Middle frontal gyrus (tissue), 1 donor: ENCODE results near the gene CYBA.

Experiments used
- DNase-seq: peaks from one replicate; pipeline ENCODE4 v3.0.0-alpha.2; 2015; ENCODE audit warnings: low spot score; ENCODE audit errors: extremely low spot score

Gene CYBA

DNA sequence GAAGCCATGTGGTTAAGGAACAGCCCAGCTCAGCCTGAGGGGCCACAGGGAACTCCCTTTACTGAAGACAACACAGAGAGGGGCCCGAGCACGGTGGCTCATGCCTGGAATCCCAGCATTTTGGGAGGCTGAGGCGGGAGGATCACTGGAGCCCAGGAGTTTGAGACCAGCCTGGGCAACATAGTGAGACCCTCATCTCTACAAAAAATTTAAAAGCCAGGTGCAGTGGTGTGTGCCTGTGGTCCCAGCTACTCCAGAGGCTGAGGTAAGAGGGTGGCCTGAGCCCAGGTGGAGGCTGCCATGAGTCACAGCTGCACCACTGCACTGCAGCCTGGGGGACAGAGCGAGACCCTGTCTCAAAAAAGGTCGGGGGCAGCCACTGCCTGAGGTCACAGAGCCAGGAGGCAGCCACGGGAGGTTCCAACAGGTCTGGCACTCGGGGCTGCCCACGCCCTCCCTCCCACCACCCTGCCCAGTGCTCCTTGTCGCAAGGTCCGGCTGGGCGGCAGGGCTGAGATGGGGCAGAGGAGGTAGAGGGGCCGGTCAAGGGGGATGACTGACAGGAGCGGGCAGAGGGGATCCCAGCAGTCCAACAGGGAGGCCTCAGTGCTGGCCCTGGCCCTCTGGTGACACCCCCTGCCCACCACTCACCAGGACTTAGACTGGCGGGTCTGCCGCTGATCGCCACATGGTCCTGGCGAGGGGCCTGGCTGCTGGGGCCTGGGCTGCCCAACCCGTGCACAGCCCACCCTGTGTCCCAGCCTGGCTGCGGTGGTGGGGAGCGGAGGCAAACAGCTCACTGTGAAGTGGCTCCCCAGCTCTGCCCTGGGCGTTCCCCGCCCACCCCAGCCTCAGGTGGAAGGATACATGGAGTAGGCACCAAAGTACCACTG lies 3.4 kb downstream of the CYBA start:
- no peak for DNase-seq

DNA sequence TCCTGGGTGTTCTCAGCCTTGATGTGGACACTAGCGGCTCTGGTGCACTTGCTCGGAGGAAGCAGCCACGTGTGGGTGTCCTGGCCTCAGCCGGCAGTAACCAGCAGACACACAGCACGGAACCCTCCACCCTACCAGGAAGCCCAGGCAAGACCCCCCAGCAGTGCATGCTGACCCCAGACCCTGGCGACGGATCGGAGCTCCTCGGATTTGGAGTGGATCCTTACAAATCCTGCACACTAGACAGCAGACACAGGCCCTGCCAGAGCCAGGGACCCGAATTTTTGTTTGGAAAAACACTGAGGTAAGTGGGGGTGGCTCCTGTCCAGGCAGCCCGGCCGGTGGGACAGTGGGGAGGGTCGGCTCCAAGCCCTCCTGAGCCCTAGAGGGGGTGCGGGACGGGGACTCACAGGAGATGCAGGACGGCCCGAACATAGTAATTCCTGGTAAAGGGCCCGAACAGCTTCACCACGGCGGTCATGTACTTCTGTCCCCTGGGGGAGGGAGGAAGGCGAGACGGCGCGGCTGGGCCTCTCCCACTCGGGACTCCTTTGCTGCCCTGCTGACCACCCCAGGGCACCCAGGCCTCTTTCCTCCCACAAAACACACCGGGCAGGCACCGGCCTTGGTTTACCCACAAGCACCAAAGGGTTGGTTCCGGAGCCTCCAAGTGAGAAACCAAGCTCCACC lies 4.4 kb downstream of the CYBA start:
- DNase-seq = no peak

DNA sequence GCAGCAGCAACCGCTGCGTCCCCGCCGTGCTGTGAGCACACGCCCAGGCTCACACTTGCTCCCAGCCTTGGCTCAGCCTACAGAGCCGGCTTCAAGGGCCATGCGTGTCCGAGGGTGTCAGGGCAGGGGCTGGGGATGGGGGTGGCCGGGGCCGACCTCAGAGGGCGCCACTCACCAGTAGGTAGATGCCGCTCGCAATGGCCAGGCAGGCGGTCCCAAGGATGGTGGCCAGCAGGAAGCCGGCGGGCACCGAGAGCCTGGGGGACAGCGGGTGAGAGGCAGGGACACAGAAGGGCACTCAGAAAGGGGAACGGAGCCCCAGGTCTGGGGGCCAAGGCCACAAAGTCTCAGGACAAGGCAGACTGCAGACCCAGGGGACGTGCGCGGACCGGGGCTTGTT lies 4.9 kb downstream of the CYBA start:
- no peak for DNase-seq

DNA sequence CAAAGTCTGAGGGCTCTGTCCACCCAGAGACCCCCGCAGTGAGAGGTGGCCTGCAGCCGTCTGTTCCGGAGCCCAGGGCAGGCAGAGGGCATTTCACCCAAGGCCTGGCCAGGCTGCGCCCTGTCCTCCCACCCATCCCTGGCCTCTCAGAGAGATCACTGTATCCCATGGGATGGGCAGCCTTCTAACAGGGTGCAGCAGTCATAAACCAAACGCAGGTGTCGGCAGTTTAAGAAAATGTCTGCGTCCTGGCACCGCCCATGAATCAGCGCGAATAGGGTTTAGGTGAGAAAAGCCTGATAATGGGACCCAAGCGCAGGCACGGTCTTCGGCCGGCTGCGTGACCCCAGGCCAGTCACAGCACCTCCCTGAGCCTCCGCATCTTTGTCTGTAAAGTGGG lies 5.4 kb downstream of the CYBA start:
- no peak for DNase-seq

DNA sequence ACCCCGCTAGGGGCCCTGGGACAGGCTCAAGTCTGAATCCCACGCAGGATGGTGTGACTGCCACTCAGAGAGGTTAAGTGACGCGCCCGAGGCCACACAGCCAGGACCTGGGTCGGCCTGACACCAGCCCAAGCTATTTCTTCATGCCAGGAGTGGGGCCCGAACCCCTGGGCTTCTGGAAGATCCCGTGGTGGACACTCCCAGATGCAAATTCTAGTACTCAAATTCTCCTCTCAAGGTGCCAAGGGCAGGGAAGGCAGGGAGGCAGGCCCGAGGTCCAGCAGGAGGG lies 7.3 kb downstream of the CYBA start:
- DNase-seq = no peak

DNA sequence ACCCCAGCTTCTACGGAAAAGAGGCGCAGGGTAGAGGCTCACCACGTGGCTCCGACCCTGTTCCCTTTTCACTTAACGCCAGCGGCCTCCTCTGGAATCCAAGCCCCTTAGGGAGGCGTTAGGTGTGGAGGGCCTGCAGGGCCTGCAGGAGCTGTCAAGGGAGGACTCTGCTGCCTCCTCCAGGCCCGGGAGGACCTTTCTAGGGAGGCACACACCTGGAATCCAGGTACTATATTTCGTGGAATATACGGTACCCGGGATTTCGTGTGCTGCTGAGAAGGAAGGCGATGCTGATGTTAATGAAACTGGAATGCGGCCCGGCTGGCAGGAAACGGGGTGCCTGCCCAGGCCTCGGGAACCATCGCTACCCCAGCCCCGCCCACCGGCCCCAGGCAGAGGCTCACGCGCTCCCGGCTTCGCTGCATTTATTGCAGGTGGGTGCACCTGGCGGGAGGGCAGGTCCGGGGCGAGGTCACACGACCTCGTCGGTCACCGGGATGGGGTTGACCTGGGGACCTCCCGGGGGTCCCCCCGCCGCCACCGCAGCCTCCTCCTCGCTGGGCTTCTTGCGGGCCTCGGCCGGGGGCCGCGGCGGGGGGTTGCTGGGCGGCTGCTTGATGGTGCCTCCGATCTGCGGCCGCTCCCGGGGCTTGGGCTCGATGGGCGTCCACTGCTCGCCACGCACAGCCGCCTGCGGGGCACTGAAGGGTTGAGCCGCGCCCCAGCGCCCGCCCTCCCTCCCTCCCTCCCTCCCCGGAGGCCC lies 7.8 kb downstream of the CYBA start:
- no peak for DNase-seq

DNA sequence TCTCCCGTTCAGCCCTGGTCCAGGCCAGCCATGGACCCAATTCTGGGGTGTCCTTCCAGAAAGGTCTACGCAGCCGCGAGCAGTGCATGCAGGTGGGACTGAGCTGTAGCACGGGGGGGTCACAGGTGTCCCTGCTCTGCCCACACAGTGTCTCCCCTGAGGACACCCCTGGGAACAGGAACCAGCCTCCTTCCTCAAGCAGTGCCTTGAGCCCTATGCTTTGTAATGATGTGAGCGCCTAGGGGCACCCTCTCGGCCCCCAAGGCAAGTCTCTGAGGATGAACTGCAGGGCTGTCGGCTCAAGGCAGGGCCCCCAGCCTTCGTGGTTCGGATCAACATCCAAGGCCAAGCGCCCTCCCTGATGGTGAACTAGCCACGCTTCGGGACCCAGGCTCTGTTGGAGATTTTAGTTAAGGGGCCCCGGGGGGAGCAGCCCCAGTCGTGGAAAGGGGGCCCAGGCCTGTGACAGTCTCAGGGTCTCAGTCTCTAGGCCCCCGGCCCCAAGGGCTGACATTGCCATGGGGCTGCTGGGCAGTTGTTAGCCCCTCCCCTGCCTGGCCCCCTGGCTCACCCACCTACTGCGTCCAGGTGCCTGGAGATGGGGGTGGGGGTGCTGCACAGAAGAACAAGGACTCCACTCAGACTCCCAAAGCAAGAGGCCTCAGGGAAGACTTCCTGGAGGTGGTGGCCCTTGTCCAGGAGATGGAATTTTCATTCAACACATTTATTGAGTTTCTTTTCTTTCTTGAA lies 10.2 kb downstream of the CYBA start:
- no peak for DNase-seq

DNA sequence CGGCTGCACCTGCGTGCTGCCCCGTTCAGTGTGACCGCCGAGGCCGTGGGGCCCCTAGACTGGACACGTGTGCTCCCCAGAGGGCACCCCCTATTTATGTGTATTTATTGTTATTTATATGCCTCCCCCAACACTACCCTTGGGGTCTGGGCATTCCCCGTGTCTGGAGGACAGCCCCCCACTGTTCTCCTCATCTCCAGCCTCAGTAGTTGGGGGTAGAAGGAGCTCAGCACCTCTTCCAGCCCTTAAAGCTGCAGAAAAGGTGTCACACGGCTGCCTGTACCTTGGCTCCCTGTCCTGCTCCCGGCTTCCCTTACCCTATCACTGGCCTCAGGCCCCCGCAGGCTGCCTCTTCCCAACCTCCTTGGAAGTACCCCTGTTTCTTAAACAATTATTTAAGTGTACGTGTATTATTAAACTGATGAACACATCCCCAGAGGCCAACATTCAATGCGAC lies 10.8 kb downstream of the CYBA start:
- no peak for DNase-seq

DNA sequence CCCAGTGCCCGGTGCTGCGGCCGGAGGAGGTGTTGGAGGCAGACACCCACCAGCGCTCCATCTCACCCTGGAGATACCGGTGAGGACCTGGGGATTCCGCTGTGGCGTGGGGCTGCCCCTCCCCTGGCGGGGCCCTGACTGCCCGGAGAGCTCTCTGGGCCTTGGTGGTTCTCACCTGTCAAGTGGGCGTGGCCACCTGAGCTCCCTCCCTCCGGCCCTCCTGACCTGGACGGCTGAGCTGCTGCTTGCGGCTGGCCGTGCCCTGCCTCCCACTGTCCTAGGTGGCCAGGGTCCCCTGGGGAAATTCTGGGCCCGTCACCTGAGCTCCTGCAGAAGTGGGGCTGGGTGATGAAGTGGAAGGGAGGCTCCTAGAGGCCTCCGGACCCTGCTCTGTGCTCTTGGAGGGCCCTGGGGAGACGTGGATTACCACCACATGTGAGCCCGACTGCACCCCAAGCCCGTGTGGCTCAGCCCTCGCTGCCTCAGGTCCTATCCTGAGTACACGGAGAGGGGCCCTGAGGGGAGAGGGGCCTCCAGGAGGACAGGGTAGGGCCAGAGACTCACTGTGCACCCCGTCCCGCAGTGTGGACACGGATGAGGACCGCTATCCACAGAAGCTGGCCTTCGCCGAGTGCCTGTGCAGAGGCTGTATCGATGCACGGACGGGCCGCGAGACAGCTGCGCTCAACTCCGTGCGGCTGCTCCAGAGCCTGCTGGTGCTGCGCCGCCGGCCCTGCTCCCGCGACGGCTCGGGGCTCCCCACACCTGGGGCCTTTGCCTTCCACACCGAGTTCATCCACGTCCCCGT lies 11.4 kb downstream of the CYBA start:
- no peak for DNase-seq

DNA sequence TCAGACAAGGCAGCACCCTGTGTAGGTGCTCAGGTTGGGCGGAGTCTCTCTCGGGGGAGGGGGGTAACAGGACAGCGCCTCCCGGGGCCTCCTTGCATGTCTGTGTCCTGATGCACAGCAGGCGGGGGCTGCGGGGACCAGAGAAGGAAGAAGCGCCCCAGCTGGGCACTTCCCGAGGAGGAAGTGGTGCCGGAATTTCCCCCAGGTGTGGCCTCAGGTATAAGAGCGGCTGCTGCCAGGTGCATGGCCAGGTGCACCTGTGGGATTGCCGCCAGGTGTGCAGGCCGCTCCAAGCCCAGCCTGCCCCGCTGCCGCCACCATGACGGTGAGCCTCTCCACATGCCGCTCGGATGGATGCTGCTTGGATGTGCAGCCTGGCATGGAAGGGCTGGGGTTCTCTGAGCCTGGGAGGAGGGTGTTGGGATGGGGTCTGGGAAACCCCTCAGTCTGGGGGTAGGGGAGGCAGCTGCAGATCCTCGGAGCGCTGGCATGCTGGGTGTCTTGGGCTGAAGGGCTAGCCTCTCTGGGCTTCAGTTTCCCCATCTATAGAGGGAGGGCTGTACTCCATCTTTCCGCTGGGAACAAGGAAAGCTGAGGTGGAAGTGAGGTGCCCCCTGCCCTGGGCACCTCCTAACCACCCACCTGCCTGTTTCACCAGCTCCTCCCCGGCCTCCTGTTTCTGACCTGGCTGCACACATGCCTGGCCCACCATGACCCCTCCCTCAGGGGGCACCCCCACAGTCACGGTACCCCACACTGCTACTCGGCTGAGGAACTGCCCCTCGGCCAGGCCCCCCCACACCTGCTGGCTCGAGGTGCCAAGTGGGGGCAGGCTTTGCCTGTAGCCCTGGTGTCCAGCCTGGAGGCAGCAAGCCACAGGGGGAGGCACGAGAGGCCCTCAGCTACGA lies 12.3 kb downstream of the CYBA start, which contains the start of gene IL17C:
IL17C (plus strand) TSS at position 250 of the 908 bp plus-strand sequence; CDS start at position 320, 70 bp downstream.
- DNase-seq = no peak

DNA sequence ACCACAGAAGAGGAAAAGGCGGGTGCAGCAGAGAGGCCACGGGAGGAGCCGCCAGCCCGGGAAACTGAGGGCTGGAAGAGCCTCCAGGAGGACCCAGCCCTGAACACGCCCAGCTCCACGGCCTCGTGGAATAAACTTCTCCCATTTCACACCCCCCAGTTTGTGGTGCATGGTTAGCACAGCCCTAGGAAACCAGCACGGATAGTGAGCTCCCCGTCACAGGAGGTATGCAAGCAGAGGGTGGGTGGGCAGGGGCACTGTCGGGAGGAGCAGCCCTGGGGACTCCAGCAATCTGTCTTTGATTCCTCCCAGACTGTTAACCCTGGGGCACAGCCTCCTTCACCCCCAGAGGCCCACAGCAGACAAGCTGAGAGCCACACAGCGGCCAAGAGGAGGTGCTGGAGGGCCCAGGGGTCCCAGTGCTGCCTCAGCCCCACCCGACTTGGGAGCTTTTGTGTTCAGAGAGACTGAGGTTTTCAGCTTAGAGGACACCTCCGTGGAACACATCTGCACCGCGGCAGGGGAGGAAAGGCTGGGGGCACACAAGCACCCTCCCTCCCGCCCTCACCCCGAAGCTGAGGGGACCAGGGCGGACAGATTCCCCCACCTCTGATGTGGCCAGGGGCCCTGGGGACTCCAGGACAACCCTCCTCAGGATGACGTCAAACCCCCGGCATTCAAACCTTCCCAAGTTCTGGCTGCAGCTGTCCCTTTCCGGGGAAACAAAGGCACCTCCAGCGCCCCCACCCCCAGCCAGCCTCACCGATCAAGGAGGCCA lies 14.2 kb downstream of the CYBA start:
- DNase-seq = no peak

DNA sequence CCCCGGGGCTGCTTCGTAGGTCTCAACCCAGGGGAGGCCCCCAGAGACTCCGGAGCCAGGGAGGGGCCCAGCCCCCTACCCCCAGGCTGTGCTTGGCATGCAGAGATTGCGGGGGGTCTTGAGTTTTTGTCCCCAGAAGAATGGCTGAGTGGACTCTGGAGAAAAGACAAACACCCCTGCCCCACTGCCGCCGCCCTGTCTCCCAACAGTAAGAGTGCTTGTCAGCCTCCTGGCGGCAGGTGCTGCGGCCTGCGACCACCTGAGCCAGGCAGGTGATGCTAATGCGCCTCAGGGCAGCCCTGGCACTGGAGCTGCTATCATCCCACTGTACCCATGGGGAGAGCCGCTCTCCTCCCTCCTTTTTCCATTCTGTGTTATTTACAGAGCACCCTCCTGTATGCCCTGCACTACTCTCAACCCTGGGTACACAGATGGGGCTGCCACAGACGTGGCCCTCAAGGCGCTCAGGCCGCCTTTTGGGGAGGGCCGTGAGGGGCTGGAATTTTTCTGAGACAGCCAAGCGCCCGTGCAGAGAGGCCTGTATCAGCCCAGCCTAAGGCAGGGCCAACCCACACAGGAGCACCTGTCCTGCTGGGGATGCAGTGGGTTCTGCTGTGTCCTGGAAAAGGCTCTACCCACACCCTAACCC lies 15.1 kb downstream of the CYBA start:
- DNase-seq = no peak

DNA sequence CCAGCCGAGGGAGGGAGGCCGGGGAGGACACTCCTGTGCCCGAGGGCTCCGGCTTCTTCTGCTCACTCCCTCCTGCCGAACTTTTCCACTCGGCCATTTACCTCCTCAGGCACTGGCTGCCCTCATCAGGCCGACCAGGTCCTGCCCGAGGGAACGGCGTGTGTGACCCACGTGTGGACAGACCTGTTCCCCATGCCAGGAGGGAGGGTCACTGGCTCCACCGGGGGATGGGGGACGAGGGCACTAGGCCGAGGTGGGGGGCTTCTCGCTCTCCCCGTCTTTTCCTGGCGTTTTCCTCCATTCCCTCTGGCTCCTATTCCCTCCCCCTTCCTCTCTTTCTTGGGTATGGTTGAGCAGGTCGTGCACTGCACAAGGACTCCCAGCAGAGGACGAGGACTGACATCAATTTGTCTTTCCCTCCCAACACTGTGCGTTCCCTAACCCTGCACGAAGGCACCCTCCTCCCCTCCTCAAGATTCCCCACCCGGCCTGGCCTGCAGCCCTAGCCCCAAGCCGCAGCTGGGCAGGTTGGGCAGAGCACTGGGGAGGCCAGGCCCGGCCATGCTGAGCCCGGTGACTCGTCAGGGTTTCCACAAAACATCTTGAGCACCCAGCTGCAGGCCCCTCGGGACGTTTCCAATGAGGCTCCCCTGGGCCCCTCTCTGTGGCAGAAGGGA lies 15.7 kb downstream of the CYBA start:
- no peak for DNase-seq

DNA sequence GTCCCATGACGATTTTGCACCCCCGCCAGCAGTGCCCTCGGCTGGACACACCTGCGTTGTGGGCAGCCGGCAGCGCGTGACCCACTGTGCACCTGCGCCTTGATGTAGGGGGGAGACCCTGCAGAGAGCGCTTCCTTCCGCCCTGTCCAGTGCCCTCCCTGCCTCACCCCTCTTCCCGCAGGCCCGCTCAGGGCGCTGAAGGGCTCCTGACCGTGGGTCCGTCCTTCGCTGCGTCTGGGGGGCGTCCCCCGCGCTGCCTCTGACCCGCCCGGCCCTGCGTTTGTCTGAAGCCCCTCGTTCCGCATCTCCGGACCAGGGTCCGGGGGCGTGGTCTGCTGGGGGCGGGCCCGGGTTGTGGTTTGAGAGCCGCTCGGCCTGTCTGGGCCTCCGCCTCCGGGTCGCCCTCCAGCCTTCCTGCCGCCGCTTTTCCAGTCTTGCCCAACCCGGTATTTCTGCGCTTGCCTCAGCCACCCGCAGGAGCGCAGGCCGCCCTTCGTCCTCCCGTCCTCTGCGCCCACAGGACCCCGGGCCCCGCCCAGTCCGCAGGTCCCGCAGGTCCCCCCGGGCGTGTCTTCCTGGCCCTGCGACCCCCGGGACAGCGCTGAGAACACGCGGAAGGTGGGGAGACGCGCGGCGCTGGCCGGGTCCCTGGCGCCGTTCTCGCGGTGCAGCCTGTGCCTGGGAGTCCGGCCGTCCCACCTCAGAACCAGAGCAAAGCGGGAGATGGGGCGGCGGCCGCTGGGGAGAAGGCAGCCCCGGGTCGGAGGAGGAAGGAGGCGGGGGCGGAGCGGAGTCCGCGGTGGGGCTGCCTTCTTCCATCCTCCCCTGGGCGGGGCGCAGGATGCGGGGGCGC lies 16.5 kb downstream of the CYBA start:
- no peak for DNase-seq

DNA sequence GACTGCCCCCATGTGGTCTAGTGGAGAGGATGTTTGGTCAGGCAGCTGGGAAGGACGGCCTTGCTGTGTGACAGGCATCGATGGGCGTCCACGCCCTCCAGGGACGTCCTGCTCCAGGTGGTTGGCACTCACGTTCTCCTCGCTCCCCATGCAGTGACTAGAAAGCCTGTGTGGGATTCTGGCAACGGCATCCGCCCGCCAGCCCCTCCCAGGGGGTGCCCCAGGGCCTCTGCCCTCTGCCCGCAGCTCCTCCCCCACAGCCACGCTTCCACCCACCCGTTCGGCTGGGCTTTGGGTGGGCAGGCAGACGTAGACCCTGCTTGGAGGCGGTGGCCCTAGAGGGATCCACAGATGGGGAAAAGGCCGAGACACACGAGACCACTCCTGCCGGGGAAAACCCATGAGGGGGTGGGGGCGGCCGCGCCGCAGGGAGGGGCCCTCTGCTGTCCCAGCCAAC lies 17.1 kb downstream of the CYBA start:
- no peak for DNase-seq

DNA sequence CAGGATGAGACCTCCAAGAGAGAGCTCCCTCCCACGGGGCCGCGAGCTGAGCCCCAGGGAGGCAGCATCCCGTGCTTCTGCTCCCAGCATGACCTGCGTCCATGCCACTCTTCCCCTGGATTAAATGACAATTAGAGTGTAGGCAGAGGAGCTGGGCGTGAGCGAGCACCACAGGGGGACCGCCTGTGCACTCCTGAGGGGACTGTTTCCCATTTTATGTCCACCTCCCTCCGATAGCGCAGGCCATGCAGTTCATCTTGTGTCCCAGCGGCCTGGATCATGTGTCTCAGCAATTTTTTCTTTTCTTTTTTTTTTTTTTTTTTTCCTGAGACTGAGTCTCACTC lies 18.3 kb downstream of the CYBA start:
- DNase-seq = no peak
